ENCODE results near the gene GRAP2. TPM values are rescaled to one million over a fixed set of nuclear protein-coding genes. Genes with fewer than 3 reads are reported as not detected.

Gene GRAP2
- polyA plus RNA-seq, 1 of the 3 experiments (the other 2 are of a cell fraction), result 0.13 TPM

DNA sequence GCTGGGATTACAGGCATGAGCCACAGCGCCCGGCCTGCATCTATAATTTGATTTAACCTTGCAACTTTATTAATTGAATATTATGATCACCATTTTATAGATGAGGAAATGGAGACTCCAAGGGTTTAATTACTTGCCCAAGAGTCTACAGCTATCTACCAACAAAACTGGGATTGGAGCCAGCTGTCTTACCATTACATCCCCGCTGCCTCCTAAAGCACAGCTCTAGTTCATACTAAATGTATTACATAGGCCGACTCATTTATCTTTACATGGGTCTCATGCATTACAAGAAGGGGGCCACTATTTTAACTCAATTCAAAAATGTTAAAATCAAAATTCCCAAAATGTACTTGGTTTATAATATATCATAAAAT is 45.2 kb downstream of the GRAP2 start:
- Histone ChIP-seq H3K36me3 (replicated peaks in 1 of 2; ENCODE audit: control insufficient read depth in 1 of 2, insufficient read depth in 2 of 2, low read length in 1 of 2) (no peaks in the 10 kb centered on the region), H3K27me3 (ENCODE audit: insufficient read depth) (no peaks in the 10 kb centered on the region), H3K4me3 (ENCODE audit: low read depth in 2 of 2, low read length in 1 of 2) (no peak overlapping the region), H3K79me2 (ENCODE audit: insufficient read depth) (no peaks in the 10 kb centered on the region), H3K27ac (ENCODE audit: low read depth in 2 of 2, low read length in 1 of 2) (no peak overlapping the region), H3K9me3 (no peaks in the 10 kb centered on the region), H3K9ac (no peak overlapping the region), H4K20me1 (ENCODE audit: insufficient read depth) (no peaks in the 10 kb centered on the region), H2AFZ (ENCODE audit: low read depth) (no peak overlapping the region), H3K4me1 (ENCODE audit: control insufficient read depth in 1 of 2, insufficient read depth in 2 of 2, low read depth in 1 of 2, low read length in 1 of 2) (peaks cover 0 to 6% of the 10 kb centered on the region in 2 experiments; a peak in 1 of 4 replicates), H3F3A (replicated peaks; ENCODE audit: insufficient read depth) (no peaks in the 10 kb centered on the region), H3K4me2 (no peak overlapping the region), H3K9me2 (no peaks in the 10 kb centered on the region)
- 88% methylated on average over 4 of the region's 4 CpGs for WGBS (ENCODE audit: low lambda C conversion rate)
- TF ChIP-seq, protein P1, sequence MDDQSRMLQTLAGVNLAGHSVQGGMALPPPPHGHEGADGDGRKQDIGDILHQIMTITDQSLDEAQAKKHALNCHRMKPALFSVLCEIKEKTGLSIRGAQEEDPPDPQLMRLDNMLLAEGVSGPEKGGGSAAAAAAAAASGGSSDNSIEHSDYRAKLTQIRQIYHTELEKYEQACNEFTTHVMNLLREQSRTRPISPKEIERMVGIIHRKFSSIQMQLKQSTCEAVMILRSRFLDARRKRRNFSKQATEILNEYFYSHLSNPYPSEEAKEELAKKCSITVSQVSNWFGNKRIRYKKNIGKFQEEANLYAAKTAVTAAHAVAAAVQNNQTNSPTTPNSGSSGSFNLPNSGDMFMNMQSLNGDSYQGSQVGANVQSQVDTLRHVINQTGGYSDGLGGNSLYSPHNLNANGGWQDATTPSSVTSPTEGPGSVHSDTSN (IDR thresholded peaks at IDR 0.05), result no peak
- TF ChIP-seq, protein P2, sequence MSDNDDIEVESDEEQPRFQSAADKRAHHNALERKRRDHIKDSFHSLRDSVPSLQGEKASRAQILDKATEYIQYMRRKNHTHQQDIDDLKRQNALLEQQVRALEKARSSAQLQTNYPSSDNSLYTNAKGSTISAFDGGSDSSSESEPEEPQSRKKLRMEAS (IDR thresholded peaks at IDR 0.05; ENCODE audit: low read depth), result no peak
- TF ChIP-seq MEF2A (IDR thresholded peaks at IDR 0.05; ENCODE audit: borderline replicate concordance, low read depth) (no peak), FOXJ3 (CRISPR knock-in tag; IDR thresholded peaks at IDR 0.05) (no peak), SIN3A (IDR thresholded peaks at IDR 0.05; ENCODE audit: borderline replicate concordance, low read depth, low read length) (no peak), GATA2 (CRISPR knock-in tag; IDR thresholded peaks at IDR 0.05) (no peak), NRF1 (IDR thresholded peaks at IDR 0.05; ENCODE audit: low read depth, low read length) (no peak), TCF12 (IDR thresholded peaks at IDR 0.05) (no peak), RCOR1 (IDR thresholded peaks at IDR 0.05; ENCODE audit: low read length) (no peak), JUND (IDR thresholded peaks at IDR 0.05) (no peak), FOXM1 (IDR thresholded peaks at IDR 0.05; ENCODE audit: low read depth) (no peak), SMC3 (IDR thresholded peaks at IDR 0.05; ENCODE audit: low read depth, low read length) (no peak), FOSL2 (IDR thresholded peaks at IDR 0.05; ENCODE audit: borderline replicate concordance, low read depth) (no peak)
- TF ChIP-seq, protein P3, sequence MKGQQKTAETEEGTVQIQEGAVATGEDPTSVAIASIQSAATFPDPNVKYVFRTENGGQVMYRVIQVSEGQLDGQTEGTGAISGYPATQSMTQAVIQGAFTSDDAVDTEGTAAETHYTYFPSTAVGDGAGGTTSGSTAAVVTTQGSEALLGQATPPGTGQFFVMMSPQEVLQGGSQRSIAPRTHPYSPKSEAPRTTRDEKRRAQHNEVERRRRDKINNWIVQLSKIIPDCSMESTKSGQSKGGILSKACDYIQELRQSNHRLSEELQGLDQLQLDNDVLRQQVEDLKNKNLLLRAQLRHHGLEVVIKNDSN (IDR thresholded peaks at IDR 0.05; ENCODE audit: borderline replicate concordance, low read depth), result no peak
- TF ChIP-seq, protein P4, sequence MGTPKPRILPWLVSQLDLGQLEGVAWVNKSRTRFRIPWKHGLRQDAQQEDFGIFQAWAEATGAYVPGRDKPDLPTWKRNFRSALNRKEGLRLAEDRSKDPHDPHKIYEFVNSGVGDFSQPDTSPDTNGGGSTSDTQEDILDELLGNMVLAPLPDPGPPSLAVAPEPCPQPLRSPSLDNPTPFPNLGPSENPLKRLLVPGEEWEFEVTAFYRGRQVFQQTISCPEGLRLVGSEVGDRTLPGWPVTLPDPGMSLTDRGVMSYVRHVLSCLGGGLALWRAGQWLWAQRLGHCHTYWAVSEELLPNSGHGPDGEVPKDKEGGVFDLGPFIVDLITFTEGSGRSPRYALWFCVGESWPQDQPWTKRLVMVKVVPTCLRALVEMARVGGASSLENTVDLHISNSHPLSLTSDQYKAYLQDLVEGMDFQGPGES (IDR thresholded peaks at IDR 0.05; ENCODE audit: low read depth, low read length), result no peak
- ChIA-PET POLR2A (no interaction called here), CTCF (interaction anchor here (1.2 kb wide), 1 partner anchor 14 kb away, joined by 3 read pairs; no protein-coding TSS in a partner anchor)
- DNase-seq, result no peak
